Vagina (tissue), 2 donors: ENCODE results near the gene TRABD2B.

Source experiments
- POLR2A ChIP-seq, 2 donors: fragments of 450-650 bp; IDR thresholded peaks; one replicate each; pipeline ENCODE4 v1.6.1; 2017; ENCODE audit warnings: antibody characterized with exemption in 2 of 2, mild to moderate bottlenecking in 2 of 2, moderate library complexity in 2 of 2
- POLR2AphosphoS5 ChIP-seq, 2 donors: sonication (generic); formaldehyde crosslinking; IDR thresholded peaks; one replicate each; pipeline ENCODE4 v1.9.0; 2017; ENCODE audit warnings: antibody characterized with exemption in 2 of 2, mild to moderate bottlenecking in 2 of 2, low read depth in 1 of 2; ENCODE audit not compliant: insufficient read depth in 1 of 2
- TF ChIP-seq, protein P1 (sequence below), 3 experiments: fragments of 450-650 bp in 2 of 3; fragments of 200-600 bp in 1 of 3; sonication (generic) in 1 of 3; IDR thresholded peaks; one replicate each; pipeline ENCODE4 v1.5.1; 2017 to 2019; ENCODE audit warnings: antibody characterized with exemption in 3 of 3, mild to moderate bottlenecking in 2 of 3, moderate library complexity in 2 of 3

- TF ChIP-seq POLR2A (IDR thresholded peaks at IDR 0.05) (no peak), POLR2AphosphoS5 (IDR thresholded peaks at IDR 0.05; ENCODE audit: insufficient read depth in 1 of 2, low read depth in 1 of 2) (no peak)
- TF ChIP-seq, protein P1, sequence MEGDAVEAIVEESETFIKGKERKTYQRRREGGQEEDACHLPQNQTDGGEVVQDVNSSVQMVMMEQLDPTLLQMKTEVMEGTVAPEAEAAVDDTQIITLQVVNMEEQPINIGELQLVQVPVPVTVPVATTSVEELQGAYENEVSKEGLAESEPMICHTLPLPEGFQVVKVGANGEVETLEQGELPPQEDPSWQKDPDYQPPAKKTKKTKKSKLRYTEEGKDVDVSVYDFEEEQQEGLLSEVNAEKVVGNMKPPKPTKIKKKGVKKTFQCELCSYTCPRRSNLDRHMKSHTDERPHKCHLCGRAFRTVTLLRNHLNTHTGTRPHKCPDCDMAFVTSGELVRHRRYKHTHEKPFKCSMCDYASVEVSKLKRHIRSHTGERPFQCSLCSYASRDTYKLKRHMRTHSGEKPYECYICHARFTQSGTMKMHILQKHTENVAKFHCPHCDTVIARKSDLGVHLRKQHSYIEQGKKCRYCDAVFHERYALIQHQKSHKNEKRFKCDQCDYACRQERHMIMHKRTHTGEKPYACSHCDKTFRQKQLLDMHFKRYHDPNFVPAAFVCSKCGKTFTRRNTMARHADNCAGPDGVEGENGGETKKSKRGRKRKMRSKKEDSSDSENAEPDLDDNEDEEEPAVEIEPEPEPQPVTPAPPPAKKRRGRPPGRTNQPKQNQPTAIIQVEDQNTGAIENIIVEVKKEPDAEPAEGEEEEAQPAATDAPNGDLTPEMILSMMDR (IDR thresholded peaks at IDR 0.05), result no peak
These were observed 70.7 kb downstream of the TRABD2B start for GRCh38 chr1:47926461-47926999.
